ENCODE results near the gene GPR183.

The GPR183 gene

DNA sequence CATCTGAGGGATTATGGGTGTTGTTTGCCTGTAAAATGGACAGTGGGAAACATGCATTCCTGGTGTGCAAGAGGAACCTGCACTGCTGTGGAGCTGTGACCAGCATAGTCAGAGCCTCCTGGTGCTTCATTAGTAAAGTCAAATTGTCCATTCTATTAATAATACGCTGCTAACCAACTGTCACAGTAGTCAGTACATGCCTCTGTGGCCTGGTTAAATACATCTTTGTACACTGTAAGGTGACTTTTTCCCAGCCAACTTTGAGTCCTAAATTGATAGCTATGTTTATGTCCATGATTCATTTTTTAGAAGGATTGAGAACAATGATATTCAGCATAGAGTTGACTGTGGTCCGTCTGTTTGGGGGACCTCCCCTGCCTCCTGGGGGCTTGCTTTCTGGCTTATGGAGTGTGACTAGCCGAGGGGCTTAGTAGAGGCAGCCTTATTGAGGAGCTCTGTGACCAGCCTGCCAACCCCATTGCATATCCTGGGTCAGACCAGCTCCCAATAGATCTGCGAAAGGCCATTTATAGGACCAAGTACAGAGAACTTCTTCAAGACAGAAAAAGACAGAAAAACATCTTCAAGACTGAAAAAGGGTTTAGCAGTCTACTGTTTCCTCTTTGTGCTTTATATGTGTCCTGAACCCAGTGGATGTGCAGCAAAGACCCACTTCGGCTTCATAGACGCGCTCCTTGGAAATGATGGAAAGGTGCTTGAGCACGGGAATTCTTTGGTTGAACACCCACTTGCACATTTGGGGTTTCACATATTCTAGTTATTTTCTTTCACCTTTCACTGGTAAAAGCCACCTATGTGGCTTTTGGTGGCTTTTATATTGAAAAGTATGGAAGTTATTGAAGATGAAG lies 4.3 kb downstream of the GPR183 start:
- H3K27ac ChIP-seq (ENCODE audit: low read depth, low read length): no peak overlapping the region
- no peaks in the 10 kb centered on the region for H3K9me3 ChIP-seq (ENCODE audit: control insufficient read depth, insufficient read depth, low read length)
- H3K4me3 ChIP-seq (ENCODE audit: low read depth, low read length): no peak overlapping the region
- H3K4me1 ChIP-seq (ENCODE audit: control insufficient read depth, insufficient read depth, low read length): peaks cover 10% of the 10 kb centered on the region; the same call in 1 of the 2 replicates
- 0 out of 2 replicates have a peak, but pooled peaks cover 3% of the 10 kb centered on the region for H3K36me3 ChIP-seq (ENCODE audit: control insufficient read depth, insufficient read depth, low read length)
- no peak overlapping the region for H3K9ac ChIP-seq (ENCODE audit: low read depth, low read length)
- H3K27me3 ChIP-seq (ENCODE audit: control insufficient read depth, insufficient read depth, low read length): no peaks in the 10 kb centered on the region

DNA sequence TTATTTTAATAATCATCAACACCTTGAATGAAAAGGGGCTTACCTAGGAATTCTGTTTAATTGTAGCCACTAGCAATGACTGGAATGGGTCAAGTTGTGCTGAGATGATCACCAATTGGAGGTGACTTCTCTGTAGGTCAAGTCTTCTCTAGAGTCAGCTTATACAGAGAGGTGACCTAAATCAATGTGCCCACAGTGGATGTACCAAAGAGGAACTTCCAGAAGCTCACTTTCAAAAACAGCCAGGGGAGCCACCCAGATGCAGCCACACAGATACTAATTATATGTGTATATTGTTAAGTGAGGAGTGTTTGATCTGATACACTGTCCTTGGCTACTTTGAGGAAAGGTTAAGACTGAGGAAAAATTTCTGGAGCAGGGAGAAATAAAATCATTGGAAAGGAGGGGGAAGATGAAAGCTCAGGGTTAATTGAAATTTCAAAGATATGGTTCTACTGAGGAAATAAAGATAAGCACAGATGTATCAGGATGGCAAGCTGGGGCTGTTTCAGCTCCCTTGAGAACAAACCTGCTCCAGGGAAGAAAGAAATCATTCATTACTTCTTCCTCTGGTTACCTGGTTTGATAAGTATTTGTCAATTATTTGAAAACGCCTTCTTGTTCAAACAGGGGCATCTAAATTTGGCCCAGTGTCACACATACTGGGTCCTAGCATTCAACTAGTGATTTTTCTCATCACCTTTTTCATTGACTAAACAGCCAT lies 5.1 kb downstream of the GPR183 start:
- H3K27me3 ChIP-seq (ENCODE audit: control insufficient read depth, insufficient read depth, low read length): no peaks in the 10 kb centered on the region
- H3K4me1 ChIP-seq (ENCODE audit: control insufficient read depth, insufficient read depth, low read length): peaks cover 10% of the 10 kb centered on the region; the same call in 1 of the 2 replicates
- H3K9ac ChIP-seq (ENCODE audit: low read depth, low read length): no peak overlapping the region
- no peak overlapping the region for H3K27ac ChIP-seq (ENCODE audit: low read depth, low read length)
- 0 out of 2 replicates have a peak, but pooled peaks cover 3% of the 10 kb centered on the region for H3K36me3 ChIP-seq (ENCODE audit: control insufficient read depth, insufficient read depth, low read length)
- H3K4me3 ChIP-seq (ENCODE audit: low read depth, low read length): no peak overlapping the region
- no peaks in the 10 kb centered on the region for H3K9me3 ChIP-seq (ENCODE audit: control insufficient read depth, insufficient read depth, low read length)

DNA sequence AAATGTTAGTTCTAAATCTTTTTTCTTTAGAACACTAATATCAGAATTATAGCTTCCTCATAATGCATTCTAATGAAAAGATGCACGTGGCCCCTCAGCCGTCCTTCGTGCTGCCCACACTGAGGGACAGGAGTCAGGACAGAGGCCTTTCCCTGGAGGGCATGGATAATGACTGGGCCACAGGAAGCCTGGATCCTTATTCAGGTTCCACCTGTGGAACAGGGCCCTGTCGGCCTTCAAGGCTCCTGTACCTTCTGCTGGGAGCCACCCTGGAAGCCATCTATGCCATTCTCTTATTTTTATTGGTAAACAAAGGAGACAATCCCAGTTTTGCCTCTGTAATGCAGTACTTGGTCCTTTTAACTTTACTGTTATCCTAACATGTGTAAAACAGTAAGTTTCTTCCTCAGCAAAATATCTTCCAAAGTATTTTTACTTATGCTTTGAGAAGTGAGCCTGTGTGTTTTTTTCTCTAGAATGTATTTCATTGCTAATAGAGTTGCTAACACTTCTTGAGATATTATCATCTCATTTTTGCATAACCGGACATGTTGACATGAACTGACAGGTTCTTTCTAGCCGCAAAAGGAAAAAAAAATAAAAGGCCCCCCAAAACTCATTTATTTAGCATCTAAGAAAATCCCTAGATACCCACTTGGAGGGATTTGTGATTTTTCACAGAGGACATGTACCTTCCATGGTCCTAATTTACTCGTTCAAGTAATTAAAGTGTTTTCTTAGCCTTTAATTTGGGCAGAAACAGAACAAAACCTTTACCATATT lies 6.0 kb downstream of the GPR183 start:
- H3K27ac ChIP-seq (ENCODE audit: low read depth, low read length): no peak overlapping the region
- H3K9me3 ChIP-seq (ENCODE audit: control insufficient read depth, insufficient read depth, low read length): no peaks in the 10 kb centered on the region
- H3K27me3 ChIP-seq (ENCODE audit: control insufficient read depth, insufficient read depth, low read length): no peaks in the 10 kb centered on the region
- 0 out of 2 replicates have a peak, but pooled peaks cover 3% of the 10 kb centered on the region for H3K36me3 ChIP-seq (ENCODE audit: control insufficient read depth, insufficient read depth, low read length)
- H3K9ac ChIP-seq (ENCODE audit: low read depth, low read length): no peak overlapping the region
- peaks cover 7% of the 10 kb centered on the region; the same call in 1 of the 2 replicates for H3K4me1 ChIP-seq (ENCODE audit: control insufficient read depth, insufficient read depth, low read length)
- H3K4me3 ChIP-seq (ENCODE audit: low read depth, low read length): no peak overlapping the region

DNA sequence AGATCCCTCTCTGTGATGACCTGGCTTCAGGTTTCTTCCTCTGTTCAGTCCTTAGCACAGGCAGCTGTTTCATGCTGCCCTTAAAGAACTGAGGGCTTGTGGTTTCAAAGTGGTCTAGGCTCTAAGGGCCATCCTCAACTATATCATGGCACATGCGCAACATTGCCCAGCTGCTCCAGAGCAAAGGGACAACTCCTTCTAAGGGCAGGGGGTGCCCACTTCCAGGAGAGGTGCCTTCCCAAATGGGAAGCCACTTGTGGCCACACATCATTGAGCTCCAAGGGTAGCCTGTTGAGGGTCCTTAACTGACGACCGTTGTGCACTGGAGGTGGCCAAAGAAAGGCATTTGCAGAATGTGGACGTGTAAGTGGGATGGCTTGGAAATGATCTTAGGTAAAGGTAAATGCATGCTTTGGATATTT lies 7.3 kb downstream of the GPR183 start:
- H3K36me3 ChIP-seq (ENCODE audit: control insufficient read depth, insufficient read depth, low read length): 0 out of 2 replicates have a peak, but pooled peaks cover 3% of the 10 kb centered on the region
- no peak overlapping the region for H3K4me3 ChIP-seq (ENCODE audit: low read depth, low read length)
- no peak overlapping the region for H3K27ac ChIP-seq (ENCODE audit: low read depth, low read length)
- no peaks in the 10 kb centered on the region for H3K27me3 ChIP-seq (ENCODE audit: control insufficient read depth, insufficient read depth, low read length)
- no peak overlapping the region for H3K9ac ChIP-seq (ENCODE audit: low read depth, low read length)
- peaks cover 6% of the 10 kb centered on the region; the same call in 1 of the 2 replicates for H3K4me1 ChIP-seq (ENCODE audit: control insufficient read depth, insufficient read depth, low read length)
- no peaks in the 10 kb centered on the region for H3K9me3 ChIP-seq (ENCODE audit: control insufficient read depth, insufficient read depth, low read length)

DNA sequence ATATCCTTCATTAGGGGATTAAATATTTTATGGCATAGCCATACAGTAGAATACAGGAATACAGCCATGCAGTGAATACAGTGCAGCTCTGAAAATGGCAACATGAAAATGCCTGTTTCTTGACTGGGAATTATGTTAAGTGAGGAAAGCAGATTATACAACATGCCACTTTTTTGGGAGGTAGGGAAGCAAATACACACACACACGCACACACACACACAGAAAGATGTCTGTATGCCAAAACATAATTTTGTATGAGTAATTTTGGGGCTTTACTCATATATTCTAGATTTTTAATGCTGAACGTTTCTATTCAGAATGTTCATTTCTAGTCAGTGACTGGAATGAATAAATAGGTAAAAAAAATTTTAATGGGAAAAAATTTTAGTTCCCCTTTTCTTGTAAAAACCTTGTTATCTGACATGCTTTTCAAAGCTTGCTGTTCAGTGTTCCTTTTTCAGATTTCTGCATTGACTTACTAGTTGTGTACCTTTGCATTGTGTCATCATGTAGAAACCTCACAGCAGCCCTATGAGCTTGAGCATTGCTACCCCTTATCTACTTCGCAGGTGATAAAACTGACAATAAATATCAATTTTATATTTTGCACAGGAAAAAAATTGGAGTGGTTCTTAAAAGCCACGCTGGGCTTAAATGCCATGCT lies 7.8 kb downstream of the GPR183 start:
- H3K4me3 ChIP-seq (ENCODE audit: low read depth, low read length): no peak overlapping the region
- H3K4me1 ChIP-seq (ENCODE audit: control insufficient read depth, insufficient read depth, low read length): peaks cover 6% of the 10 kb centered on the region; the same call in 1 of the 2 replicates
- H3K9me3 ChIP-seq (ENCODE audit: control insufficient read depth, insufficient read depth, low read length): no peaks in the 10 kb centered on the region
- H3K27me3 ChIP-seq (ENCODE audit: control insufficient read depth, insufficient read depth, low read length): no peaks in the 10 kb centered on the region
- 0 out of 2 replicates have a peak, but pooled peaks cover 3% of the 10 kb centered on the region for H3K36me3 ChIP-seq (ENCODE audit: control insufficient read depth, insufficient read depth, low read length)
- no peak overlapping the region for H3K27ac ChIP-seq (ENCODE audit: low read depth, low read length)
- H3K9ac ChIP-seq (ENCODE audit: low read depth, low read length): no peak overlapping the region

DNA sequence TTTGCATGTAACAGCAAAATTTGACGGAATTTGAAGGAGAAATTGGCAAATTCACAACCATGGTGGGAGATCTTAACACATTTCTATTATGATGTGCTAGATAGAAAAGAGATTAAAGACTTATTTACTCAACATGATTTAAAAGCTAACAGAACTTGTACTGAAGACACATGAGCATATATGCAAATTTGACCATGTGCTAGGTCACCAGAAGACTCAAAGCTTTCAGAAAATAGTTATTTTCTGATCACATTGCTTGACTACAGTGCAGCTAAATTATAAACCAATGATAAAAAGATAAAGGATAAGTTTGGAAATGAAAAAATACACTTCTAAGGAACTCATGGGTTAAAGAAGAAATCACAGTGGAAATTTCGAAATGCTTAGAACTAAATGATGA lies 9.1 kb downstream of the GPR183 start:
- H3K4me1 ChIP-seq (ENCODE audit: control insufficient read depth, insufficient read depth, low read length): peaks cover 6% of the 10 kb centered on the region; the same call in 1 of the 2 replicates
- no peaks in the 10 kb centered on the region for H3K9me3 ChIP-seq (ENCODE audit: control insufficient read depth, insufficient read depth, low read length)
- H3K4me3 ChIP-seq (ENCODE audit: low read depth, low read length): no peak overlapping the region
- 0 out of 2 replicates have a peak, but pooled peaks cover 3% of the 10 kb centered on the region for H3K36me3 ChIP-seq (ENCODE audit: control insufficient read depth, insufficient read depth, low read length)
- no peaks in the 10 kb centered on the region for H3K27me3 ChIP-seq (ENCODE audit: control insufficient read depth, insufficient read depth, low read length)
- H3K27ac ChIP-seq (ENCODE audit: low read depth, low read length): no peak overlapping the region
- H3K9ac ChIP-seq (ENCODE audit: low read depth, low read length): no peak overlapping the region

DNA sequence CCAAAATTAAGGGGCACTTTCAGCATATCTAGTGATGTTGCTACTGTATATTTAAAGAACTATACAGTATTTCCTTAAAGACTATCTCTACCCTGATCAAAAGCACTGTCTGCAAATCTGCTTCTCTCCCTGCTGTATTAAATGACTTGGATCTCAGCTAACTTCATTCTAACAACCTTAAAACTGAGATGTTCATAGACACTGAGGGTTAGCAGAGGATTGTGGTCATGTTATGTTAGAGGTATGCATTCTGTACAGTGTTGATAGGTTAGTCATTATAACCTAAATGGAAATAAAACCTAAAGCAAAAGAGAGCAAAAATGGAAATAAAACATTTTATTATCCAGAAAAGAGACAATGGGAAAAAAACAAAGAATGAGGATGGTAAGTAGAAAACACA lies 9.9 kb downstream of the GPR183 start:
- Histone ChIP-seq H3K27me3 (ENCODE audit: control insufficient read depth, insufficient read depth, low read length) (no peaks in the 10 kb centered on the region), H3K36me3 (ENCODE audit: control insufficient read depth, insufficient read depth, low read length) (0 out of 2 replicates have a peak, but pooled peaks cover 3% of the 10 kb centered on the region), H3K27ac (ENCODE audit: low read depth, low read length) (no peak overlapping the region), H3K4me1 (ENCODE audit: control insufficient read depth, insufficient read depth, low read length) (peaks cover 6% of the 10 kb centered on the region; the same call in 1 of the 2 replicates), H3K9me3 (ENCODE audit: control insufficient read depth, insufficient read depth, low read length) (no peaks in the 10 kb centered on the region), H3K4me3 (ENCODE audit: low read depth, low read length) (no peak overlapping the region), H3K9ac (ENCODE audit: low read depth, low read length) (no peak overlapping the region)

DNA sequence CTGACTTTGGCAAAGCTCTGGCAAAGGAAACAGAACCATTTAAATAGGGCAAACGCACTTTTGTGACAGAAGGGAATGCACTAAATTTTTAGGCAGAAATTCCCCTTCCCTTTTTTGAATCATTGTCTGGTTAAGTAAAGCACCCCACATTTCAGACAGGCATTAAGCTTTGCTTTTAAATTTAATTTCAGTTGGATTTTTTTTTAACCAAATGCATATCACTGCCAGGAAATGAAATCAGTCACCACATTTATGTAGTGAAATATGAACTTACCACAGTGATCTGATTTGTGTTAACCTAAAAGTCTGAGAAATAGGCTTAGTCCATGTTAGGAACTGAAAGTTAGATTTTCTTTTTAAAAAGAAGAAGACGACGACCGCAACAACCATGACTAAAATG lies 10.8 kb downstream of the GPR183 start:
- H3K4me1 ChIP-seq (ENCODE audit: control insufficient read depth, insufficient read depth, low read length): peaks cover 6% of the 10 kb centered on the region; the same call in 1 of the 2 replicates
- H3K36me3 ChIP-seq (ENCODE audit: control insufficient read depth, insufficient read depth, low read length): 0 out of 2 replicates have a peak, but pooled peaks cover 3% of the 10 kb centered on the region
- no peak overlapping the region for H3K9ac ChIP-seq (ENCODE audit: low read depth, low read length)
- no peak overlapping the region for H3K4me3 ChIP-seq (ENCODE audit: low read depth, low read length)
- H3K27me3 ChIP-seq (ENCODE audit: control insufficient read depth, insufficient read depth, low read length): no peaks in the 10 kb centered on the region
- H3K27ac ChIP-seq (ENCODE audit: low read depth, low read length): no peak overlapping the region
- no peaks in the 10 kb centered on the region for H3K9me3 ChIP-seq (ENCODE audit: control insufficient read depth, insufficient read depth, low read length)

DNA sequence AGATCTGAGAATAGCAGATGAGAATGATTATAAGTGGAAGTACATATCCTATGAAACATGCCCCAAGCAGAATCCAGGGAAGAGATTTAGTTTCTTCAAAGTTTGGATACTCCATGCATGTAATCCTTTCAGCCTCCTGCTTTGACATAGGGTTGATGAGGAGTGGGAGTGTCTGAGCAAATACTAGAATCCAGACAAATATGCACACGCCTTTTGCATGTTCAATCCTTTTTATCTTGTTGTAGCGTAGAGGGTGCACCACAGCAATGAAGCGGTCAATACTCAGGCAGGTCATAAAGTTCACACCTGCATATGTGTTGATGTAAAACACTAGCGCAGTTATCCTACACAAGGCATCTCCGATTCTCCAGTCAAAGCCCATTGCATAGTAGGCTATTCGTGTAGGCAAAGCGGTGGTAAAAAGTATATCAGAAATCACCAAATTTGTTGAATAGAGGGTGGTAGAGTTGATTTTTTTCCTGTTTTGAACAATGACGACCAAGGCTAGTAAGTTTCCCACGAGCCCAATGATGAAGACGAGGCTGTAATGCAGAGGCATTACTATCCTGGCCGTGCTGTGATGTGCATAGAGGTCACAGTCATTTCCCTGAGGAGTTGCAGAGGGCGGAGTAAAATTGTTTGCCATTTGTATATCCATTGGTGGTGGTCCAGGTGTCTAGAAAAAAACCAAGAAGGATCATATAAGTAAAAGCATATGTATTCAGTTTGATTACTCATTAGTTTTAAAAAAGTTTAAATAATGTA lies 11.5 kb downstream of the GPR183 start:
- H3K4me1 ChIP-seq (ENCODE audit: control insufficient read depth, insufficient read depth, low read length): peaks cover 6% of the 10 kb centered on the region; the same call in 1 of the 2 replicates
- H3K4me3 ChIP-seq (ENCODE audit: low read depth, low read length): no peak overlapping the region
- no peak overlapping the region for H3K9ac ChIP-seq (ENCODE audit: low read depth, low read length)
- H3K27ac ChIP-seq (ENCODE audit: low read depth, low read length): no peak overlapping the region
- no peaks in the 10 kb centered on the region for H3K9me3 ChIP-seq (ENCODE audit: control insufficient read depth, insufficient read depth, low read length)
- 0 out of 2 replicates have a peak, but pooled peaks cover 3% of the 10 kb centered on the region for H3K36me3 ChIP-seq (ENCODE audit: control insufficient read depth, insufficient read depth, low read length)
- H3K27me3 ChIP-seq (ENCODE audit: control insufficient read depth, insufficient read depth, low read length): no peaks in the 10 kb centered on the region

All from HUES48 (cell line).